UCSD-AML1 (cell line): ENCODE measurements around the gene SFT2D2.

ENCODE experiments used
- DNase-seq: peaks from one replicate; lab custom pipeline; 2025; ENCODE audit not compliant: unreplicated experiment; lab: John Stamatoyannopoulos, UW

SFT2D2 gene

GRCh38 chr1:168263130-168263529 is 37.3 kb downstream of the SFT2D2 start:
- no peak for DNase-seq

GRCh38 chr1:168264296-168264695 is 38.5 kb downstream of the SFT2D2 start:
- DNase-seq, result no peak

DNA sequence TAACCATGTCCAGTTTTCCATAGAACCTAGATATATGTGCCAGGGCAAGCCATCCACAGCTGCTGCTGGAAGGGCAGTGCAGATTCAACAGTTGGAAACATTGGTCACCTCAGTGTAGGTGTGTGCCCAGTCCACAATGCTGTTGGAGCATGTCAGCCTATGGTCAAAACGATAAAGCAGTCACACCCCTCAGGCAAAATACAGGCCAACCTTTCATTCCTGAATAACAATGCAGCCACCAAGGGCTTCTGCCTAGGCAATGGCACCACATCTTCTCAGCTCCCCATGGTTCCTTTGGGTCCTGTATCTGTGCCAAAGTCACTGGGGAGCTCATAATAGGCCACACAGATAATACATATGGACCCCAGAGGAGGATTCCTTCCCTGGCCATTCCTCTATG is 39.8 kb downstream of the SFT2D2 start:
- DNase-seq, result no peak

DNA sequence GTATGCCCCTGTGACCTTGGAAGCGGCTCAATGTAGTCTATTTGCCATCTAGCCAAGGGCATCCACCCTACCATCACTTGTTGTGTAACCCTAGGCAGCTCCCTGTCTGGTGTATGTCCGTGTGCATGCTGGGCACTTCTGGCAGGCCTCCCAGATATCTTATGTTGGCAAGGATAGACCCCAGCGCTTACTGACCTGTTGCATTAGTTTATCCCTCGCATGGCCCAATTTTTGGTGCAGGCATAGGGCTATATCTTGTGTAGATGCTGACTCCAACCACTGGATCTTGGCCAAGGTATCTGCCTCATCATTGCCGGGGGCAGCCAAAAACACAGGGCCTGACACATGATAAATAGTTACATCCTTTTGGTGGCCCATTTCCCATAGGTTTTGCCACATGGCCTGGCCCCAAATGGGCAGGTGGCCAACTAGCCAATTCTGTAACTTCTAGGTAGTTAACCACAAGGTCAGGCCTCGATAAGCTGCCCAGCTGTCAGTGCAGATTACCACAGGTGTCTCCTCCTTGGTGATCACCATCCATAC is 40.9 kb downstream of the SFT2D2 start:
- no peak for DNase-seq

- no peak for DNase-seq
Observed at GRCh38 chr1:168271636-168272035, 45.8 kb downstream of the SFT2D2 start.

GRCh38 chr1:168273575-168273974 is 47.8 kb downstream of the SFT2D2 start:
- DNase-seq, result no peak

DNA sequence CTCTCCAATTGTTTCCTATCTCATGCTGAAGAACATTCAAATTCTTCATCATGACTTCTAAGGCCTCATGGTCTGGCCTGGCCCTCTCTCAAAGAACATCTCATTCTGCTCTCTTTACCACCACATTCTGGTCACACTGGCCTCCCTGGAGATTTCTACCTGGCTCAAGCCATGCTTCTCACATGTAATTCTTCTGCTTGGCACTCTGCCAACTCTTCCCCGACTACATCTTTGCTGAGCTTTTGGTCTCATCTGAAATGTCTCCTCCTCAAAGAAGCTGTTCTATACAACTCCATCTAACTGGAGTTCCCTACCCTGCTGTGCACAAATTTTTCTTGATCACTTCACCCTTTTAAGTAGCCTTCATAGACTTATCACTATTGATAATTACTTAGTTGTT is 53.4 kb downstream of the SFT2D2 start:
- DNase-seq, result no peak

DNA sequence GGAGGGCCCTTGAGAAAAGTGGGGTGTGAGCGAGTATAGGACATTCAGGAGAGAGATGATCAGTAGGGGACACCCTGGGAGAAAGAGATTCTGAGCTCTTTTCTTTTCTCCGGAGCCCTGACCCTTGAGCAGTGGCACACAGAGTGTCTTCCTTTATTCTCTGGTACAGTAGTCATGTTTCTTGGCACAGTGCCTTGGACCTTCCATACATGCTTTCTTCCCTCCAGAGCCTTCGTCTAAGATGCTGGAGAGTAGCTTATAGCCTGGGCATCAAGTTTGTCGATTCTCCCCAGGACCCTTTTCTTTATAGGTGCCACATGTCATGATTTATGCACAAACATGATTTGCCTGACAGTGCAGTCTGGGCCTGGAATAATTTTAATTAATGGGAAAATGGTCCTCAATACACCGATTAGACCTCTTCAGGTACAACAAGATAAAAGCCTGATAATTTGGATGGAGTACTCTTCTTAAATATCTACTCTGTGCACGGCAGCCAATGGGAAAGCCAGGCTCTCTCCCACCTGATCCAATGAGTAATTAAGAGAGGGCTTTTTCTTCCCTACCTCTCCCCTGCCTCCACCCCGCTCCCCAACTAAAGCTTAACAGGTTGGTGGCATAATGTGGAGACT is 54.6 kb downstream of the SFT2D2 start, which contains the start of gene TBX19:
TSS of gene TBX19 (plus strand) at position 582 of the 632 bp plus-strand sequence. CDS start 214 bp downstream, outside the sequence.
- DNase-seq, result no peak

GRCh38 chr1:168281603-168282325 is 56.0 kb downstream of the SFT2D2 start:
- no peak for DNase-seq

- no peak for DNase-seq
Observed at GRCh38 chr1:168285521-168285790, 59.7 kb downstream of the SFT2D2 start.

DNA sequence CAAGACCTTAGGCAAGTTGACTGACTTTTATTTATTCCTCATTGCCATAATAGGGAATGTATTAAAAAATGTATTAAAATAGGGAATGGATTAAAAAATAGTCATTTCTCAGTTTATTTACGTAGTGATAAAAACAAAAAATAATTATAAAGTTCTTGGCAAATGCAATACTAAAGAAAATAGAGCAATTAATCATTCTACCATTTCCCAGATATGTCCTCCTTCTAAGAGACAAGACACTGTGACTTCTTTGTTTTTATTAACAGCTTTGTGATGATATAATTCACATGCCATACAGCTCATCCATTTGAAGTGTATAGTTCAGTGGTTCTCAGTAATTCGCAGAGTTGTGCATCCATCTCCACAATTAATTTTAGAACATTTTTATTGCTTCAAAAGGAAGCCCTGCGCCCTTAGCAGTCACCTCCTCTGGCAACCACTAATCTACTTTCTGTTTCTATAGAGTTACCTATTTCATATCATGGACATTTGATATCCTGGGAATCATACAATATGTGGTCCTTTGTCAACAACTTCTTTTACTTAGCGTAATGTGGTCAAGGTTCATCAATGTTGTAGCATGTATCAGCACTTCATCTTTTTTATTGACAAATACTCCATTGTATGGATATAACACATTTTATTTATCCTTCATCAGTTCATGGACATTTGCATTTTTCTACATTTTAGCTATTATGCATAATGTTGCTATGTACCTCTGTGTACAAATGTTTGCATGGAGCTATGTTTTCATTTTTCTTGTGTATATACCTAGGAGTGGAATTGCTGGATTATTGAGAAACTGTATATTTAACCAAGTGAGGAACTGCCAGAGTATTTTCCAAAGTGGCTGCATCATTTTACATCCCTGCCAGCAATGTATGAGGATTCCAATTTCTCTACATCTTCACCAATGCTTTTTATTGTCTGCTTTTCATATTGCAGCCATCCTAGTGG is 60.4 kb downstream of the SFT2D2 start:
- DNase-seq, result no peak

- no peak for DNase-seq
Observed at GRCh38 chr1:168287237-168287664, 61.4 kb downstream of the SFT2D2 start.

DNA sequence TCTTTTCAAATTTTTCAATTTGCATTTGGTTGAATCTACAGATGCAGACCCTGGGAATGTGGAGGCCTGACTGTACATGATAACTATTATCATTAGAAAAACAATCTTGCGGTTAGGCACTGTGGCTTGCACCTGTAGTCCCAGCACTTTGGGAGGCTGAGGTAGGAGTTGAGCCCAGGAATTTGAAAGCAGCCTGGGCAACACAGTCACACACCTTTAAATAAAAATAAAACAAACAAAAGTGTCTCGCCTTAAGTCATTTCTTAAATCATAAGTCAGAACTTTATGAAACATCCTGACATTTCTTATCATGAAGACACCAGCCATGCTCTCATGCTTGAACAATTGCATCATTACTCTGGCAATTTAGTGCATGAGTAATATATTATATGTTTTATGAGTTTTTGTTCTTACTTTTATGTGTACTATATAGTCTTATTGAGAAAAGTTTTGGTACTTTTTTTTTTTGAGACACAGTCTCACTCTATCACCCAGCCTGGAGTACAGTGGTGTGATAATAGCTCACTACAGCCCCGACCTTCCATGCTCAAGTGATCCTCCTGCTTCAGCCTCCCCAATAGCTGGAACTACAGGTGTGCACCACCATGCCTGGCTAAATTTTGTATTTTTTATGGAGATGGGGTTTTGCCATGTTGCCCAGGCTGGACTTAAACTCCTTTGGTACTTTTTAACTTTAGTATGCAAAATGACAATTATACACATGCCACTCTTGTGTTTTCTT is 62.7 kb downstream of the SFT2D2 start:
- DNase-seq, result no peak

DNA sequence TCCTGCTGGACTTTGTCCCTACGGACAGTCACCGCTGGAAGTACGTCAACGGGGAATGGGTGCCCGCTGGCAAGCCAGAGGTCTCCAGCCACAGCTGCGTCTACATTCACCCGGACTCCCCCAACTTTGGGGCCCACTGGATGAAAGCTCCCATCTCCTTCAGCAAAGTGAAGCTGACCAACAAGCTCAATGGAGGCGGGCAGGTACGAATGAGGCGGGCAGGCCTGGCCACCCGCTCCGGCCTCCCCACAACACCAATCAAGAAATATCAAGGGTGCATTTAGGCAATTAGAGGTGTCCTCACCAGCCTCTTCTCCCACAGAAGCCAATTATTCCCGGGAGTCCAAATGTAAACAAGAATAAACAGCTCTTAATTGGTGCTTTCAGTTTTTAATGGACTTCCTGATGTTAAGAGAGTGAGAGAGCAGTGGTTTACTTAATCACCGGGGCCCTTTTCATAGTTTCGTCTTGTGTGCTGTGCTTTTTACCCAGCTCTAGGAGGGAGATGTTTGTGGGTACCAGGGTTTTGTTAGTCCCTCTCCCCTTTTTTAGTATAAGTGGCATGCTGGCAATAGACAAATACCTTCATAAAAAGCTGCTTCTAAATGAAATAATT is 65.5 kb downstream of the SFT2D2 start:
- DNase-seq, result no peak

- DNase-seq, result no peak
Observed at GRCh38 chr1:168293356-168293755, 67.6 kb downstream of the SFT2D2 start.

DNA sequence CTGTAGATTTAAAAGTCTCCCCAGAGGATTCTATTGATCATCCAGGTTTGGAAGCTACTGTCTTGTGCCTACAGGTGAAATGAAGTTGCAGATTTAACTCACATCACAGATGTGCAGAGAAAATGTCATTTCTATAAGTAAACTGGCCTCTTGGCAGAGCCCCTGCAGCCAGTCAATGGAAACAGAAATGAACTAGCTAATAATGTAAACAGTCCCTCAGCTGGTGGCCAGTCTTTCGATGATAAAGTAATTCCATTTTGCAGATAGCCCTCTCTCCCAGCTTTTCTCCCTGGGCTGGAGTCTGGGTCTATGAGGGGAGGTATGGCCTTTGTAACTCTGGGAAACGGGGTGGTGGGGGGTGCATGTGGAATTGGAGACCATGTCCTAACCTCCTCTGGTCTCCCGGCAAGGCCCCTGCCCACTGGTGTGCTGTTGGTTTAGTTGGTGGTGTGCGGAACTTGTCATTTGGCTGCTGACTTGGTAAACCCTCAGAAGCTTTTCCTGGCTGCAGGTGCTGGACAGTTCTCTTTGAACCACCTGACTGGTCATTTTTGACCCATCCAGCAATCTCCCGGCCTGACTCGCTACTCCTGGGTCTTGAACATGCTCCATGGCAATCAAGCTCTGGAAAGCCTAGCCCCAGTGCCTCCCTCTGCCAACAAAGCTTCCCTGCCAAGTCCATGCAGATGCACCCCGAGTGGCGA is 69.8 kb downstream of the SFT2D2 start:
- no peak for DNase-seq

DNA sequence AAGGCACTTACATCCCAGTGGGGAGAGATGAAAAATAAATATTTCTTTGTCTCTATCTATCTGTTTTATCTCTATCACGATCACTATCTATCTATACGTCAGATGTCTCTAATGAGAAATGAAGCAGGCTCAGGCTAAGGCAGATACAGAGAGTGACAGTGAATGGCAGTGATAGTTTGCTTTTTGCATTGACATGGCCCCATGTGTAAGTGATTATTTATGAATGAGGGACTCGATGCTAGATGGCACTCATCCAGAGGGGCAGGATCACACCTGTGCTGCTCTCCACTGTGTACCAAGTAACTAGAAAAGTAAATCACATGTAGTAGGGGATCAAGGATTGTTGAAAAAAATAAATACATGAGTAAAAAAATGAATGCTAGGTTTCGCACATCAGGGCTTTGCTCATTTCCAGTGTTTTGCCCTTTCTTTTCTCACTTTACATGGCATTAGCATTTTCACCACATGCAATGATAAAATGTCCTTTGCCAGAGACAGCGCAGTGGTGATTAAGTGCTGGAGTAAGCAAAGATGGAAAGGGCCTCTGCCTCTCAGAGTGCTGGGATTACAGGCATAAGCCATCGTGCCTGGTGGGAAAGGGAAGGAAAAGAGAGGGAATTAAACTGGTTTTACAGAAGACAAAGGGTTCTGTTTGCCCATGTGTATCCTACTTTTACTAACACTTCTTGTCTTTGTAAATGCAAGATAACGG is 71.4 kb downstream of the SFT2D2 start:
- DNase-seq, result no peak

- no peak for DNase-seq
Observed at GRCh38 chr1:168298446-168298845, 72.6 kb downstream of the SFT2D2 start.

GRCh38 chr1:168300626-168301025 is 74.8 kb downstream of the SFT2D2 start:
- no peak for DNase-seq
